Measurements from ENCODE around the gene POU2F3. TPM values are rescaled to one million over a fixed set of nuclear protein-coding genes. Genes with fewer than 3 reads are reported as not detected.
"Not testable (repeated sequence)": the region's sequence is repeated elsewhere in the genome, so short reads cannot be mapped to it uniquely, and the experiment has no call there.

Gene POU2F3
- total RNA-seq, 1 donor from 2014 or later = not detected

- Mint-ChIP-seq H3K9me3 (no peaks in the 10 kb centered on the region), H3K36me3 (ENCODE audit: low read depth) (no peaks in the 10 kb centered on the region), H3K4me1 (peaks cover 32% of the 10 kb centered on the region), H3K27ac (no peak overlapping the region), H3K27me3 (peaks cover 76% of the 10 kb centered on the region), H3K4me3 (no peak overlapping the region)
- intact Hi-C loops (cut with micrococcal nuclease) = no loop called here
- DNase-seq = no peak
Measured at GRCh38 chr11:120243221-120243620, 3.3 kb downstream of the POU2F3 start.

GRCh38 chr11:120244476-120245365 is 4.8 kb downstream of the POU2F3 start:
- no peaks in the 10 kb centered on the region for H3K9me3 Mint-ChIP-seq
- H3K27me3 Mint-ChIP-seq = peaks cover 62% of the 10 kb centered on the region
- no peaks in the 10 kb centered on the region for H3K36me3 Mint-ChIP-seq (ENCODE audit: low read depth)
- H3K27ac Mint-ChIP-seq = no peak overlapping the region
- peaks cover 47% of the 10 kb centered on the region for H3K4me1 Mint-ChIP-seq
- DNase-seq = peak; percentile 68
- H3K4me3 Mint-ChIP-seq = peak overlapping the region; percentile 51
- intact Hi-C loops (cut with micrococcal nuclease) = loop anchor here (5.0 kb wide), 1 partner anchor 98 kb away; no protein-coding TSS in a partner anchor

- peaks cover 52% of the 10 kb centered on the region for H3K4me1 Mint-ChIP-seq
- no peak overlapping the region for H3K27ac Mint-ChIP-seq
- H3K4me3 Mint-ChIP-seq = no peak overlapping the region
- DNase-seq = no peak
- H3K9me3 Mint-ChIP-seq = no peaks in the 10 kb centered on the region
- no peaks in the 10 kb centered on the region for H3K36me3 Mint-ChIP-seq (ENCODE audit: low read depth)
- peaks cover 65% of the 10 kb centered on the region for H3K27me3 Mint-ChIP-seq
- intact Hi-C loops (cut with micrococcal nuclease) = loop anchor here (5.0 kb wide), 1 partner anchor 97 kb away; no protein-coding TSS in a partner anchor
Measured at GRCh38 chr11:120245434-120245833, 5.5 kb downstream of the POU2F3 start.

GRCh38 chr11:120248551-120249278 is 8.8 kb downstream of the POU2F3 start:
- Mint-ChIP-seq H3K9me3 (no peaks in the 10 kb centered on the region), H3K27me3 (peaks cover 60% of the 10 kb centered on the region), H3K27ac (peak overlapping the region; percentile 71), H3K4me3 (peak overlapping the region; percentile 72), H3K4me1 (peaks cover 49% of the 10 kb centered on the region), H3K36me3 (ENCODE audit: low read depth) (no peaks in the 10 kb centered on the region)
- peak; percentile 75 for DNase-seq
- intact Hi-C loops (cut with micrococcal nuclease) = loop anchor here (5.0 kb wide), 1 partner anchor 94 kb away; no protein-coding TSS in a partner anchor

- Mint-ChIP-seq H3K9me3 (no peaks in the 10 kb centered on the region), H3K4me1 (peaks cover 45% of the 10 kb centered on the region), H3K4me3 (peak overlapping the region; percentile 42), H3K27me3 (peaks cover 66% of the 10 kb centered on the region), H3K36me3 (ENCODE audit: low read depth) (no peaks in the 10 kb centered on the region), H3K27ac (peak overlapping the region; percentile 71)
- no peak for DNase-seq
- intact Hi-C loops (cut with micrococcal nuclease) = loop anchor here (5.0 kb wide), 1 partner anchor 93 kb away; no protein-coding TSS in a partner anchor
Measured at GRCh38 chr11:120249279-120250262, 9.6 kb downstream of the POU2F3 start.

GRCh38 chr11:120253377-120253776 is 13.4 kb downstream of the POU2F3 start:
- Mint-ChIP-seq H3K27me3 (peaks cover 73% of the 10 kb centered on the region), H3K4me1 (peaks cover 21% of the 10 kb centered on the region)
- H3K9me3 Mint-ChIP-seq; DNase-seq; intact Hi-C loops (cut with micrococcal nuclease); H3K36me3 Mint-ChIP-seq (ENCODE audit: low read depth); H3K4me3 Mint-ChIP-seq; H3K27ac Mint-ChIP-seq: not testable (repeated sequence)

GRCh38 chr11:120254788-120255518 is 15.0 kb downstream of the POU2F3 start:
- Mint-ChIP-seq H3K9me3 (no peaks in the 10 kb centered on the region), H3K4me3 (peak overlapping the region; percentile 22), H3K4me1 (peaks cover 6% of the 10 kb centered on the region), H3K36me3 (ENCODE audit: low read depth) (no peaks in the 10 kb centered on the region), H3K27me3 (peaks cover 79% of the 10 kb centered on the region), H3K27ac (no peak overlapping the region)
- intact Hi-C loops (cut with micrococcal nuclease) = no loop called here
- DNase-seq = no peak

- intact Hi-C loops (cut with micrococcal nuclease) = no loop called here
- no peak for DNase-seq
Measured at GRCh38 chr11:120255519-120255866, 15.6 kb downstream of the POU2F3 start.

GRCh38 chr11:120256178-120256577 is 16.2 kb downstream of the POU2F3 start:
- Mint-ChIP-seq H3K36me3 (ENCODE audit: low read depth) (no peaks in the 10 kb centered on the region), H3K27me3 (peaks cover 76% of the 10 kb centered on the region), H3K4me1 (peaks cover 3% of the 10 kb centered on the region), H3K4me3 (no peak overlapping the region), H3K27ac (no peak overlapping the region), H3K9me3 (no peaks in the 10 kb centered on the region)
- intact Hi-C loops (cut with micrococcal nuclease) = no loop called here
- no peak for DNase-seq

More at GRCh38 chr11:120255519-120255866, 15.6 kb downstream of the POU2F3 start:
- Mint-ChIP-seq H3K4me3 (peak overlapping the region; percentile 22), H3K27me3 (peaks cover 75% of the 10 kb centered on the region), H3K4me1 (peaks cover 3% of the 10 kb centered on the region), H3K9me3 (no peaks in the 10 kb centered on the region), H3K36me3 (ENCODE audit: low read depth) (no peaks in the 10 kb centered on the region), H3K27ac (no peak overlapping the region)

- Mint-ChIP-seq H3K4me3 (no peak overlapping the region), H3K4me1 (peaks cover 3% of the 10 kb centered on the region), H3K27ac (no peak overlapping the region), H3K9me3 (no peaks in the 10 kb centered on the region), H3K27me3 (peaks cover 81% of the 10 kb centered on the region), H3K36me3 (ENCODE audit: low read depth) (no peaks in the 10 kb centered on the region)
- intact Hi-C loops (cut with micrococcal nuclease) = no loop called here
- no peak for DNase-seq
Measured at GRCh38 chr11:120256779-120257178, 16.8 kb downstream of the POU2F3 start.

- Mint-ChIP-seq H3K9me3 (no peaks in the 10 kb centered on the region), H3K27me3 (peaks cover 79% of the 10 kb centered on the region), H3K36me3 (ENCODE audit: low read depth) (no peaks in the 10 kb centered on the region), H3K4me3 (no peak overlapping the region), H3K27ac (no peak overlapping the region), H3K4me1 (peaks cover 3% of the 10 kb centered on the region)
- intact Hi-C loops (cut with micrococcal nuclease) = no loop called here
- DNase-seq = no peak
Measured at GRCh38 chr11:120257346-120257745, 17.4 kb downstream of the POU2F3 start.

GRCh38 chr11:120258661-120259060 is 18.7 kb downstream of the POU2F3 start:
- H3K27me3 Mint-ChIP-seq = peaks cover 76% of the 10 kb centered on the region
- no peaks in the 10 kb centered on the region for H3K9me3 Mint-ChIP-seq
- H3K4me1 Mint-ChIP-seq = peaks cover 3% of the 10 kb centered on the region
- intact Hi-C loops (cut with micrococcal nuclease) = no loop called here
- no peaks in the 10 kb centered on the region for H3K36me3 Mint-ChIP-seq (ENCODE audit: low read depth)
- H3K27ac Mint-ChIP-seq = no peak overlapping the region
- no peak overlapping the region for H3K4me3 Mint-ChIP-seq
- DNase-seq = no peak

GRCh38 chr11:120259241-120259640 is 19.3 kb downstream of the POU2F3 start:
- Mint-ChIP-seq H3K36me3 (ENCODE audit: low read depth) (no peaks in the 10 kb centered on the region), H3K9me3 (no peaks in the 10 kb centered on the region), H3K4me3 (no peak overlapping the region), H3K4me1 (peaks cover 3% of the 10 kb centered on the region), H3K27me3 (peaks cover 73% of the 10 kb centered on the region), H3K27ac (no peak overlapping the region)
- intact Hi-C loops (cut with micrococcal nuclease) = no loop called here
- DNase-seq = no peak

All from activated CD4-positive, alpha-beta T cell treated with anti-CD3 and anti-CD28 coated beads, Interleukin-2, amount 10 ng/mL, durations not matched to agents 24 days and 14 days (primary cell).